ENCODE results near the gene HOXB9. TPM values are rescaled to one million over a fixed set of nuclear protein-coding genes. Genes with fewer than 3 reads are reported as not detected.

Gene HOXB9
- total and polyA plus RNA-seq, 11 donors: not detected

DNA sequence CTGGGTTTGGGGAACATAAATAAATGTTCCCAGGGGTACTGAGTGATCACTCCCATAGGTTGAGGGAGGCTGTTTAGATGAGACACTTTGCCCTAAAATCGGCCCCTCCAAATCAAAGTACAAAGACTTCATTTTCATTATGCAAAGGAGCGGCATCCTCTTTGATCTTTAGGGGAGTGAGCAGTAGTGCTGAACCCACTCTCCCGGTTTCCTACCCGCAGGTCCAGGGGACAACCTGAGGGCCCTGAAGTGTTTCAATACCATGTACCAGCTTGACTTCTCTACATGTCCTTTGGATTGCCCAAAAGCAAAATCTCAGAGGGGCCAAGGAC, 25.0 kb downstream of the HOXB9 start:
- WGBS, 4 donors: 5 to 22% (median 14%) methylated on average over 4 of the region's 4 CpGs
- H3K36me3 ChIP-seq: no peaks in the 10 kb centered on the region
- peaks cover 0 to 2% (median 0%) of the 10 kb centered on the region in 12 donors for H3K9me3 ChIP-seq
- no peak overlapping the region for H3K27ac ChIP-seq
- no peak for DNase-seq
- intact Hi-C loops (cut with DNase I): no loop called here
- peaks cover 81 to 100% (median 98%) of the 10 kb centered on the region in 9 donors for H3K27me3 ChIP-seq
- no peak for TF ChIP-seq POLR2A (IDR thresholded peaks at IDR 0.05)
- TF ChIP-seq, protein P1, sequence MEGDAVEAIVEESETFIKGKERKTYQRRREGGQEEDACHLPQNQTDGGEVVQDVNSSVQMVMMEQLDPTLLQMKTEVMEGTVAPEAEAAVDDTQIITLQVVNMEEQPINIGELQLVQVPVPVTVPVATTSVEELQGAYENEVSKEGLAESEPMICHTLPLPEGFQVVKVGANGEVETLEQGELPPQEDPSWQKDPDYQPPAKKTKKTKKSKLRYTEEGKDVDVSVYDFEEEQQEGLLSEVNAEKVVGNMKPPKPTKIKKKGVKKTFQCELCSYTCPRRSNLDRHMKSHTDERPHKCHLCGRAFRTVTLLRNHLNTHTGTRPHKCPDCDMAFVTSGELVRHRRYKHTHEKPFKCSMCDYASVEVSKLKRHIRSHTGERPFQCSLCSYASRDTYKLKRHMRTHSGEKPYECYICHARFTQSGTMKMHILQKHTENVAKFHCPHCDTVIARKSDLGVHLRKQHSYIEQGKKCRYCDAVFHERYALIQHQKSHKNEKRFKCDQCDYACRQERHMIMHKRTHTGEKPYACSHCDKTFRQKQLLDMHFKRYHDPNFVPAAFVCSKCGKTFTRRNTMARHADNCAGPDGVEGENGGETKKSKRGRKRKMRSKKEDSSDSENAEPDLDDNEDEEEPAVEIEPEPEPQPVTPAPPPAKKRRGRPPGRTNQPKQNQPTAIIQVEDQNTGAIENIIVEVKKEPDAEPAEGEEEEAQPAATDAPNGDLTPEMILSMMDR (IDR thresholded peaks at IDR 0.05): no peak
- no peak for ATAC-seq
- H3K4me1 ChIP-seq: peaks cover 0 to 32% (median 12%) of the 10 kb centered on the region in 12 donors
- H3K4me3 ChIP-seq: no peak overlapping the region

DNA sequence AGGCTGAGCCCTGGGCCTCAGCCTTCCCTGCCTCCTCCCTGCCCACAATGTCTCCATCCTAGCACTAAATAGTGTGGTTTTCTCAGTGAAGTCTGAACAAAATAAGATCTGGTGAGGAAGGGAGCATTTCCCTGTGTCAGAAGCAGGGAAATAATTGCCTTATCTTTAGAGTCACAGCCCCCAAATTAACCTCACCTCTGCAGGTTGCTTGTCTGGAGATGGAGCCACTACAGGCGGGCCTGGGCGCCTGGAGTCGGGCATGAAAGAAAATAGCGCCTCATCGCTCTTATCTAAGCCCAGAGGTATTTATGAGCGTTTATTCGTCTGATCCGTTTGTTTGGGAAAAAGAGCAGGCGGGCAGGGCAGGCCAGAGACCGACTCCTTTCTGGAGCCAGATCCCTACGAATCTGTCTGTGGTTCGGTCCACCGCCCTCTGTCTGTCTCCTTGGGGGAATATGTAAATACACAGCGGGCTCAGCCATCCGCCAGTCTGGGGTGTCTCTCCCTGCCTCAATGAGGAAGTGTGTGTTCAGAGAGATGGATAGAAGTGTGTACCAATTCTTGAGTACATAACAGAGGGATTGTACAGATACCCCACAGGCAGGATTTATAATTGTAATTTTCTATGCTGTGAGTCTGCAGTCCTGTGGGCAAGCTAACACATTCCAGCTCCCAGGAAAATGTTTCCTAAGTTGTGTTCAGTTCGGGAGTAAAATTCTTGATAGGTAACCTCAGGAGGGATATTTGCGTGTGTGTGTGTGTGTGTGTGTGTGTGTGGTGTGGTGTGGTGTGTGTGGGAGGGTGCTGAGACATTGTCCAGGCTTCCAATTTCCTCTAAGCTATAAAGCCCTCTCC, 25.7 kb downstream of the HOXB9 start:
- DNase-seq (no peak), ATAC-seq (no peak)
- Histone ChIP-seq H3K4me3 (no peak overlapping the region), H3K9me3 (no peaks in the 10 kb centered on the region), H3K4me1 (peaks cover 0 to 34% (median 15%) of the 10 kb centered on the region in 12 donors), H3K27ac (peak overlapping the region in 1 of 12 donors; percentile 97), H3K36me3 (no peaks in the 10 kb centered on the region), H3K27me3 (peaks cover 78 to 100% (median 98%) of the 10 kb centered on the region in 9 donors)
- TF ChIP-seq, protein P1 (IDR thresholded peaks at IDR 0.05): no peak
- no peak for TF ChIP-seq POLR2A (IDR thresholded peaks at IDR 0.05)
- intact Hi-C loops (cut with DNase I): no loop called here
- WGBS, 4 donors: 27 to 60% (median 39%) methylated on average over 15 to 17 of the region's 17 CpGs

DNA sequence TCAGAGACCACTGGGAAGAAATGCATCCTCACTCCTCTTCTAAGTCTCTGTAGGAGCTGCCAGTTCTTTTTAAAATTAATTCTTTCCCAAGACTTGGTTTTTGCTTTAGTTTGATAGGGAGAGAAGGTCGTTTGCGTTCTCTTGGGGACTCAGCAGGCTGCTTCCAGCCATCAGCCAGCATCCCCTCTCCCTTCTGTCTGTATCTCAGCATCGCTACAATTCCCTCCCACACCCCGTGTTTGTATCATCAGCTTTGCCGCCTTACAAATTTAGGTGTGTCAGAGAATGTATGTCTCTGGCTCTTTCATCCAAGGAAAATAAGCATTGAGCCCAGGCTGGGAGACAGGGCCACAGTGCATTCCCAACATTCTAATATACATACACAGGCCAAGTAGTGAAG, 26.8 kb downstream of the HOXB9 start:
- Histone ChIP-seq H3K9me3 (no peaks in the 10 kb centered on the region), H3K36me3 (no peaks in the 10 kb centered on the region), H3K4me3 (no peak overlapping the region), H3K27me3 (peaks cover 76 to 100% (median 98%) of the 10 kb centered on the region in 9 donors), H3K27ac (peak overlapping the region in 1 of 12 donors; percentile 97), H3K4me1 (peaks cover 0 to 34% (median 16%) of the 10 kb centered on the region in 12 donors)
- 24 to 63% (median 33%) methylated on average over 5 of the region's 5 CpGs for WGBS, 4 donors
- TF ChIP-seq POLR2A (IDR thresholded peaks at IDR 0.05): no peak
- TF ChIP-seq, protein P1 (IDR thresholded peaks at IDR 0.05): no peak
- intact Hi-C loops (cut with DNase I): loop anchor here in 1 of 10 donors (5.0 kb wide), 1 partner anchor 262 kb away; no protein-coding TSS in a partner anchor
- DNase-seq: no peak
- no peak for ATAC-seq

GRCh38 chr17:48598736-48599135, 27.4 kb downstream of the HOXB9 start:
- peak overlapping the region in 1 of 12 donors; percentile 97 for H3K27ac ChIP-seq
- no peaks in the 10 kb centered on the region for H3K36me3 ChIP-seq
- intact Hi-C loops (cut with DNase I): loop anchor here in 1 of 10 donors (5.0 kb wide), 1 partner anchor 261 kb away; no protein-coding TSS in a partner anchor
- no peaks in the 10 kb centered on the region for H3K9me3 ChIP-seq
- WGBS, 4 donors: 15 to 33% (median 23%) methylated on average over 7 of the region's 7 CpGs
- ATAC-seq (no peak), DNase-seq (no peak)
- peaks cover 75 to 100% (median 98%) of the 10 kb centered on the region in 9 donors for H3K27me3 ChIP-seq
- H3K4me3 ChIP-seq: no peak overlapping the region
- peaks cover 0 to 38% (median 17%) of the 10 kb centered on the region in 12 donors for H3K4me1 ChIP-seq
- TF ChIP-seq POLR2A (IDR thresholded peaks at IDR 0.05): no peak
- TF ChIP-seq, protein P1 (IDR thresholded peaks at IDR 0.05): no peak
